ENCODE measurements around the gene B3GNT3. TPM values are rescaled to one million over a fixed set of nuclear protein-coding genes. Genes with fewer than 3 reads are reported as not detected.

B3GNT3 gene
- total RNA-seq, 2 donors from 2014 or later, result not detected

- Mint-ChIP-seq H3K27ac (no peak overlapping the region), H3K4me1 (ENCODE audit: low read depth in 2 of 2) (peaks cover 15 to 38% of the 10 kb centered on the region in 2 donors), H3K9me3 (no peaks in the 10 kb centered on the region), H3K36me3 (peaks cover 11% of the 10 kb centered on the region), H3K4me3 (no peak overlapping the region), H3K27me3 (no peaks in the 10 kb centered on the region)
- ATAC-seq, result peak; percentile 53 to 71
- DNase-seq (ENCODE audit: low spot score), result no peak
Observed at GRCh38 chr19:17841810-17842662, 47.1 kb downstream of the B3GNT3 start.

- Mint-ChIP-seq H3K36me3 (peaks cover 9% of the 10 kb centered on the region), H3K27me3 (no peaks in the 10 kb centered on the region)
Observed at GRCh38 chr19:17842663-17843291, 47.8 kb downstream of the B3GNT3 start.

GRCh38 chr19:17843292-17843827 is 48.4 kb downstream of the B3GNT3 start:
- no peaks in the 10 kb centered on the region for H3K9me3 Mint-ChIP-seq
- no peaks in the 10 kb centered on the region for H3K27me3 Mint-ChIP-seq
- peaks cover 4% of the 10 kb centered on the region for H3K36me3 Mint-ChIP-seq
- H3K27ac Mint-ChIP-seq, result peak overlapping the region in 1 of 2 donors; percentile 95
- no peak for DNase-seq (ENCODE audit: low spot score)
- peaks cover 23 to 38% of the 10 kb centered on the region in 2 donors for H3K4me1 Mint-ChIP-seq (ENCODE audit: low read depth in 2 of 2)
- no peak for ATAC-seq
- no peak overlapping the region for H3K4me3 Mint-ChIP-seq

More at GRCh38 chr19:17842663-17843291, 47.8 kb downstream of the B3GNT3 start:
- no peak overlapping the region for H3K4me3 Mint-ChIP-seq
- no peak for ATAC-seq
- H3K27ac Mint-ChIP-seq, result peak overlapping the region in 1 of 2 donors; percentile 95
- H3K4me1 Mint-ChIP-seq (ENCODE audit: low read depth in 2 of 2), result peaks cover 17 to 37% of the 10 kb centered on the region in 2 donors
- DNase-seq (ENCODE audit: low spot score), result no peak
- no peaks in the 10 kb centered on the region for H3K9me3 Mint-ChIP-seq

- Mint-ChIP-seq H3K36me3 (peaks cover 4% of the 10 kb centered on the region), H3K4me1 (ENCODE audit: low read depth in 2 of 2) (peaks cover 30 to 44% of the 10 kb centered on the region in 2 donors), H3K9me3 (no peaks in the 10 kb centered on the region), H3K27me3 (no peaks in the 10 kb centered on the region), H3K27ac (peak overlapping the region; percentile 95 to 97), H3K4me3 (peak overlapping the region; percentile 86)
- ATAC-seq, result no peak
- no peak for DNase-seq (ENCODE audit: low spot score)
Observed at GRCh38 chr19:17843908-17844490, 49.1 kb downstream of the B3GNT3 start.

- Mint-ChIP-seq H3K9me3 (no peaks in the 10 kb centered on the region), H3K27ac (peak overlapping the region; percentile 95 to 97), H3K4me3 (peak overlapping the region; percentile 86), H3K4me1 (ENCODE audit: low read depth in 2 of 2) (peaks cover 46 to 55% of the 10 kb centered on the region in 2 donors), H3K36me3 (peaks cover under 1% of the 10 kb centered on the region), H3K27me3 (no peaks in the 10 kb centered on the region)
- DNase-seq (ENCODE audit: low spot score) (peak; percentile 80), ATAC-seq (no peak)
Observed at GRCh38 chr19:17846146-17846545, 51.2 kb downstream of the B3GNT3 start.

- Mint-ChIP-seq H3K4me3 (peak within 1 kb of the TSS; percentile 86), H3K9me3 (no peaks in the 10 kb centered on the region), H3K36me3 (no peaks in the 10 kb centered on the region), H3K27ac (peak within 1 kb of the TSS; percentile 95 to 97), H3K4me1 (ENCODE audit: low read depth in 2 of 2) (peaks cover 54 to 60% of the 10 kb centered on the region in 2 donors), H3K27me3 (no peaks in the 10 kb centered on the region)
- DNase-seq (ENCODE audit: low spot score), result peak; percentile 96
- ATAC-seq, result peak; percentile 90 to 93
Observed at GRCh38 chr19:17847538-17848366, 52.8 kb downstream of the B3GNT3 start, which contains the start of gene JAK3. JAK3 (minus strand) TSS chr19:17847982; CDS start chr19:17844417, 3,565 bp downstream.

GRCh38 chr19:17848595-17849292 is 53.8 kb downstream of the B3GNT3 start:
- no peaks in the 10 kb centered on the region for H3K27me3 Mint-ChIP-seq
- no peak for DNase-seq (ENCODE audit: low spot score)
- peak overlapping the region; percentile 86 for H3K4me3 Mint-ChIP-seq
- peaks cover 48 to 57% of the 10 kb centered on the region in 2 donors for H3K4me1 Mint-ChIP-seq (ENCODE audit: low read depth in 2 of 2)
- H3K9me3 Mint-ChIP-seq, result no peaks in the 10 kb centered on the region
- H3K36me3 Mint-ChIP-seq, result no peaks in the 10 kb centered on the region
- H3K27ac Mint-ChIP-seq, result peak overlapping the region; percentile 95 to 97
- ATAC-seq, result no peak

GRCh38 chr19:17854061-17854460 is 59.1 kb downstream of the B3GNT3 start:
- Mint-ChIP-seq H3K9me3 (no peaks in the 10 kb centered on the region), H3K4me3 (no peak overlapping the region), H3K27me3 (no peaks in the 10 kb centered on the region), H3K36me3 (no peaks in the 10 kb centered on the region), H3K27ac (no peak overlapping the region), H3K4me1 (ENCODE audit: low read depth in 2 of 2) (peaks cover 29% of the 10 kb centered on the region in 2 donors)
- ATAC-seq (no peak), DNase-seq (ENCODE audit: low spot score) (no peak)

- ATAC-seq (peak; percentile 53 to 54), DNase-seq (ENCODE audit: low spot score) (peak; percentile 89)
- no peaks in the 10 kb centered on the region for H3K9me3 Mint-ChIP-seq
- peaks cover 24 to 31% of the 10 kb centered on the region in 2 donors for H3K4me1 Mint-ChIP-seq (ENCODE audit: low read depth in 2 of 2)
- H3K36me3 Mint-ChIP-seq, result peaks cover 9% of the 10 kb centered on the region
- H3K4me3 Mint-ChIP-seq, result no peak overlapping the region
- H3K27me3 Mint-ChIP-seq, result no peaks in the 10 kb centered on the region
- H3K27ac Mint-ChIP-seq, result peak overlapping the region; percentile 54 to 79
Observed at GRCh38 chr19:17855280-17856152, 60.6 kb downstream of the B3GNT3 start.

GRCh38 chr19:17859533-17860330 is 64.8 kb downstream of the B3GNT3 start, which contains the start of gene RPL18A:
RPL18A (plus strand) TSS chr19:17859910; CDS start chr19:17859957, 47 bp downstream.
- Mint-ChIP-seq H3K9me3 (no peaks in the 10 kb centered on the region), H3K4me1 (ENCODE audit: low read depth in 2 of 2) (peaks cover 25 to 30% of the 10 kb centered on the region in 2 donors), H3K4me3 (peak within 1 kb of the TSS; percentile 91), H3K27ac (peak within 1 kb of the TSS; percentile 72 to 85), H3K27me3 (no peaks in the 10 kb centered on the region), H3K36me3 (peaks cover 12% of the 10 kb centered on the region)
- ATAC-seq (peak; percentile 98 to 99), DNase-seq (ENCODE audit: low spot score) (peak; percentile 99)

GRCh38 chr19:17860331-17860992 is 65.5 kb downstream of the B3GNT3 start:
- ATAC-seq, result no peak
- peaks cover 21 to 27% of the 10 kb centered on the region in 2 donors for H3K4me1 Mint-ChIP-seq (ENCODE audit: low read depth in 2 of 2)
- peak overlapping the region; percentile 72 to 85 for H3K27ac Mint-ChIP-seq
- DNase-seq (ENCODE audit: low spot score), result no peak
- H3K9me3 Mint-ChIP-seq, result no peaks in the 10 kb centered on the region
- peak overlapping the region; percentile 91 for H3K4me3 Mint-ChIP-seq
- H3K36me3 Mint-ChIP-seq, result peaks cover 12% of the 10 kb centered on the region
- no peaks in the 10 kb centered on the region for H3K27me3 Mint-ChIP-seq

Measured in natural killer cell treated with Interleukin-12 subunit alpha and Interleukin-12 subunit beta and Interleukin-15 and Interleukin-18, amount 100 ng/mL, for 72 hours (primary cell).